Measurements from ENCODE around the gene B4GALT6.
A peak's percentile ranks its signal among the peaks of the same experiment; 100 is the strongest.
"Not testable (repeated sequence)": the region's sequence is repeated elsewhere in the genome, so short reads cannot be mapped to it uniquely, and the experiment has no call there.

The B4GALT6 gene, protein sequence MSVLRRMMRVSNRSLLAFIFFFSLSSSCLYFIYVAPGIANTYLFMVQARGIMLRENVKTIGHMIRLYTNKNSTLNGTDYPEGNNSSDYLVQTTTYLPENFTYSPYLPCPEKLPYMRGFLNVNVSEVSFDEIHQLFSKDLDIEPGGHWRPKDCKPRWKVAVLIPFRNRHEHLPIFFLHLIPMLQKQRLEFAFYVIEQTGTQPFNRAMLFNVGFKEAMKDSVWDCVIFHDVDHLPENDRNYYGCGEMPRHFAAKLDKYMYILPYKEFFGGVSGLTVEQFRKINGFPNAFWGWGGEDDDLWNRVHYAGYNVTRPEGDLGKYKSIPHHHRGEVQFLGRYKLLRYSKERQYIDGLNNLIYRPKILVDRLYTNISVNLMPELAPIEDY

DNA sequence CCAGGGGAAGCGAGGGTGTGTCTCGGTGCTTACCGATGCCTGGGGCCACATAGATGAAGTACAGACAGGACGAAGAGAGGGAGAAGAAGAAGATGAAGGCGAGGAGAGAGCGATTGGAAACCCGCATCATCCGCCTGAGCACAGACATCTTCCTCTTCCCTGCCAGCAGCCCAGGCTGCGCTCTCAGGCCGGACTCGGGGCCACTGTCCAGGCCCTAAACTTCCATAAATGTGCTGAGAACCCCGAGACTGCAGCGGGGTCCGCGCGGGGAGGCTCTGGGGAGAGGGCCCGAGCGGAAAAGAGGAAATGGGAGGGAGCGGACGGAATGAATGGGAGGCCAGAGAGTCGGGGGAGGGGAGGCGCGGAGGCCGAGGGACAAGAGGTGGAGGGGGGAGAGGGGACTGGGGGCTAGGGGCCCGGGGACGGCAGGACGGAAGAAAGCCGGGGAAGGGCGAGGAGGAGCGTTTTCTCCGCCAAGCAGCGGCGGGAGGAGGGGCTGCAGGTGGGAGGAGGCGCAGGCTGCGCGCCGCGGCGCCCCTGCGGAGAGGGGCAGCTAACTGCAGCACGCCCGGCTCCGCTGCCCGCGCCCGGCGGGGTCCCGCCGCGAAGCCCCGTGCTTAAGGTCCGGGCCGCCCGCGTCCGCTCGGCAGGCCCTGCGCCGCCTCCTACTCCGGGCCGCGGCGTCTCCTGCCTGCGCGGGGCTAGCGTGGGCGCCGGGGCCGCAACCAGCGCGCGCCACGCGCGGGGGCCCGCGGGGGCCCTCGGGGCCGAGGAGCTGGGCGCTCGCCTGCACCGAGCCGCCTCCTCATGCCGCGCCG lies at the start of gene B4GALT6:
B4GALT6 (minus strand) TSS at position 303 of the 818 bp plus-strand sequence; CDS start at position 148, 155 bp downstream.
- peak within 1 kb of the TSS; percentile 30 for H3K27ac ChIP-seq
- H3K9me3 ChIP-seq = no peaks in the 10 kb centered on the region
- TF ChIP-seq, protein P1, sequence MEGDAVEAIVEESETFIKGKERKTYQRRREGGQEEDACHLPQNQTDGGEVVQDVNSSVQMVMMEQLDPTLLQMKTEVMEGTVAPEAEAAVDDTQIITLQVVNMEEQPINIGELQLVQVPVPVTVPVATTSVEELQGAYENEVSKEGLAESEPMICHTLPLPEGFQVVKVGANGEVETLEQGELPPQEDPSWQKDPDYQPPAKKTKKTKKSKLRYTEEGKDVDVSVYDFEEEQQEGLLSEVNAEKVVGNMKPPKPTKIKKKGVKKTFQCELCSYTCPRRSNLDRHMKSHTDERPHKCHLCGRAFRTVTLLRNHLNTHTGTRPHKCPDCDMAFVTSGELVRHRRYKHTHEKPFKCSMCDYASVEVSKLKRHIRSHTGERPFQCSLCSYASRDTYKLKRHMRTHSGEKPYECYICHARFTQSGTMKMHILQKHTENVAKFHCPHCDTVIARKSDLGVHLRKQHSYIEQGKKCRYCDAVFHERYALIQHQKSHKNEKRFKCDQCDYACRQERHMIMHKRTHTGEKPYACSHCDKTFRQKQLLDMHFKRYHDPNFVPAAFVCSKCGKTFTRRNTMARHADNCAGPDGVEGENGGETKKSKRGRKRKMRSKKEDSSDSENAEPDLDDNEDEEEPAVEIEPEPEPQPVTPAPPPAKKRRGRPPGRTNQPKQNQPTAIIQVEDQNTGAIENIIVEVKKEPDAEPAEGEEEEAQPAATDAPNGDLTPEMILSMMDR (IDR thresholded peaks at IDR 0.05) = no peak
- peaks cover 17% of the 10 kb centered on the region for H3K27me3 ChIP-seq
- peaks cover 14 to 16% of the 10 kb centered on the region in 2 experiments for H3K4me1 ChIP-seq (ENCODE audit: control insufficient read depth in 1 of 2, insufficient read depth in 1 of 2, low read depth in 1 of 2, low read length in 1 of 2)
- peak within 1 kb of the TSS; percentile 65 to 69 for H3K4me3 ChIP-seq (ENCODE audit: low read depth in 1 of 2, low read length in 1 of 2)
- no peaks in the 10 kb centered on the region for H3K36me3 ChIP-seq

GRCh38 chr18:31731628-31732027 lies 47.2 kb upstream of the B4GALT6 start:
- no peak overlapping the region for H3K27ac ChIP-seq
- TF ChIP-seq, protein P1 (IDR thresholded peaks at IDR 0.05) = no peak
- H3K4me3 ChIP-seq (ENCODE audit: low read depth in 1 of 2, low read length in 1 of 2) = no peak overlapping the region
- H3K36me3 ChIP-seq = no peaks in the 10 kb centered on the region
- H3K4me1 ChIP-seq (ENCODE audit: control insufficient read depth in 1 of 2, insufficient read depth in 1 of 2, low read depth in 1 of 2, low read length in 1 of 2) = no peaks in the 10 kb centered on the region
- no peaks in the 10 kb centered on the region for H3K9me3 ChIP-seq
- peaks cover 7% of the 10 kb centered on the region for H3K27me3 ChIP-seq

DNA sequence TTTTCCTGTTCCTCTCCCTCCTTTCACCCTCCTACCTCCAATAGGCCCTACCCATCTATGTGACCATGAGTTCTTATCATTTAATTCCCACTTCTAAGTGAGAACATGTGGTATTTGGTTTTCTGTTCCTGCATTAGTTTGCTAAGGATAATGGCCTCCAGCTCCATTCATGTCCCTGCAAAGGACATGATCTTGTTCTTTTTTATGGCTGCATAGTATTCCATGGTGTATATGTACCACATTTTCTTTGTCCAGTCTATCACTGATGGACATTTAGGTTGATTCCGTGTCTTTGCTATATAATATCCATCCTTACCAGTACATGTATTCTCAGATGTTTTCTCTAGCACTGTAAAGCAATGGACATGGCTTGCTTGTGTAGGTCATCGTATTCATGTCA lies 44.8 kb upstream of the B4GALT6 start:
- H3K9me3 ChIP-seq; H3K4me3 ChIP-seq (ENCODE audit: low read depth in 1 of 2, low read length in 1 of 2); H3K4me1 ChIP-seq (ENCODE audit: control insufficient read depth in 1 of 2, insufficient read depth in 1 of 2, low read depth in 1 of 2, low read length in 1 of 2); H3K36me3 ChIP-seq; H3K27ac ChIP-seq: not testable (repeated sequence)
- peaks cover 29% of the 10 kb centered on the region for H3K27me3 ChIP-seq

GRCh38 chr18:31723990-31724711 lies 39.8 kb upstream of the B4GALT6 start:
- Histone ChIP-seq H3K27me3 (peaks cover 47% of the 10 kb centered on the region), H3K27ac (no peak overlapping the region), H3K4me3 (ENCODE audit: low read depth in 1 of 2, low read length in 1 of 2) (peak overlapping the region in 1 of 2 experiments; percentile 36), H3K9me3 (no peaks in the 10 kb centered on the region), H3K4me1 (ENCODE audit: control insufficient read depth in 1 of 2, insufficient read depth in 1 of 2, low read depth in 1 of 2, low read length in 1 of 2) (peaks cover 0 to 8% of the 10 kb centered on the region in 2 experiments), H3K36me3 (no peaks in the 10 kb centered on the region)
- TF ChIP-seq, protein P1 (IDR thresholded peaks at IDR 0.05) = no peak

DNA sequence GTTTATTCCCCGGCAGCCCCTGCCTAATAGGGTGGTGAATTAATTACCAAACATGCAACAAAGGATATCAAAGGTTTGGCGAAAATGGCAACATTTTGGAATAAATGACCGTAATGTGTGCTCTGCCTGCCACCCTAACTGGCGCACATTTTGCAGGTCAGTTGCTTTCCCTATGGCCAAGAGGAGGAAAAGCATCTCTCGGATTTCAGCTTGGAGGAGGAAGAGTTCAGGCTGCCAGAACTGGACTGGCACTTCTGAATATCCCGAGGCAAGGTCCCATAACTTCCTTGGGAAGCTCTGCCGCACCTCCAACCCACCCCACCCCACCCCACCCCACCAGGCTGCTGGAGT lies 39.2 kb upstream of the B4GALT6 start:
- Histone ChIP-seq H3K27ac (no peak overlapping the region), H3K4me1 (ENCODE audit: control insufficient read depth in 1 of 2, insufficient read depth in 1 of 2, low read depth in 1 of 2, low read length in 1 of 2) (peaks cover 0 to 8% of the 10 kb centered on the region in 2 experiments), H3K27me3 (peaks cover 47% of the 10 kb centered on the region), H3K4me3 (ENCODE audit: low read depth in 1 of 2, low read length in 1 of 2) (peak overlapping the region in 1 of 2 experiments; percentile 36), H3K36me3 (no peaks in the 10 kb centered on the region), H3K9me3 (no peaks in the 10 kb centered on the region)
- TF ChIP-seq, protein P1 (IDR thresholded peaks at IDR 0.05) = no peak

Data from neutrophil (primary cell).